ENCODE data around the gene POP5.
"Not testable (repeated sequence)": the region's sequence is repeated elsewhere in the genome, so short reads cannot be mapped to it uniquely, and the experiment has no call there.

The POP5 gene, protein sequence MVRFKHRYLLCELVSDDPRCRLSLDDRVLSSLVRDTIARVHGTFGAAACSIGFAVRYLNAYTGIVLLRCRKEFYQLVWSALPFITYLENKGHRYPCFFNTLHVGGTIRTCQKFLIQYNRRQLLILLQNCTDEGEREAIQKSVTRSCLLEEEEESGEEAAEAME

DNA sequence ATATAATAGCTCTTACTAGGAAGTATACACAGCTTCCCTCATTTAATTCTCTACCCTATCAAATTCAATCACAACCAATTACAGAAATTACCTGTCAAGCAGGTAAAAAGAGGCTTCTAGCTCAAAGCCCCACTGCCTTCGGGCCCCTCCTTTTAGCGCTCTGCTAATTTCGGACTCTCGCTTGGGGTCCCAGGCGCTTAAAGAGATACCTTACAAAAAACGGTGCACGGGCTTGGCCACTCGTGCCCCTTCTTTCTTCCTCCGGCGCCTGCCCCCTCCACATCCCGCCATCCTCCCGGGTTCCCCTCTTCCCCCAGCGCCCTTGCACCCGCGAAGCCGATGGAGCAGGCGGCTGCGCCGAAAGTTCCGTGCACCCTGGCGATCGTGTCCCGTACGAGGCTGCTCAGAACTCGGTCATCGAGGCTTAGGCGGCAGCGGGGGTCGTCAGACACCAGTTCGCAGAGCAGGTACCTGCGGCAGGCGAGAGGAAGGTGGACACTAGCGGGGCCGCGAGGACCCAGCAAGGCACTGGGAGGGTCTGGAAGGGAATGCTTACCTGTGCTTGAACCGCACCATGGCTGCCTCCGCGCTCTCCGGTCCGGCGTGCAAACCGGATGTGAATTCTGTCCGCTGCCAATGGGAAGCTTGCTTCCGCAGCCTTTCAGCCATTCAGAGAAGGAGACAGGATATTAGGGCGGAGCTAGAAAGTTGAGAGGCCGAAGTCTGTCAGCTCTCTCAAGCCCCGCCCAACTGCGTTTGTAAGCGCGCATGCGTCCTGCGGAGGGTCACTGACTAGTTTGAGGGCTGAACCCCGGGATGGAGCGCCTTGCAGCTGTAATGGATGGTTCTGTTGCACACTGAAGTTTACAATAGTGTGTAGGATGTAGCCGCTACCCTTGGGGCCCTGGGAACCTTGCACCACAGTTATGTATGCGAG, at the start of gene POP5:
Gene POP5, minus strand, starts transcription at position 616 of the 937 bp plus-strand sequence. Its CDS starts 40 bp downstream, at position 576.
- TF ChIP-seq, protein P1, sequence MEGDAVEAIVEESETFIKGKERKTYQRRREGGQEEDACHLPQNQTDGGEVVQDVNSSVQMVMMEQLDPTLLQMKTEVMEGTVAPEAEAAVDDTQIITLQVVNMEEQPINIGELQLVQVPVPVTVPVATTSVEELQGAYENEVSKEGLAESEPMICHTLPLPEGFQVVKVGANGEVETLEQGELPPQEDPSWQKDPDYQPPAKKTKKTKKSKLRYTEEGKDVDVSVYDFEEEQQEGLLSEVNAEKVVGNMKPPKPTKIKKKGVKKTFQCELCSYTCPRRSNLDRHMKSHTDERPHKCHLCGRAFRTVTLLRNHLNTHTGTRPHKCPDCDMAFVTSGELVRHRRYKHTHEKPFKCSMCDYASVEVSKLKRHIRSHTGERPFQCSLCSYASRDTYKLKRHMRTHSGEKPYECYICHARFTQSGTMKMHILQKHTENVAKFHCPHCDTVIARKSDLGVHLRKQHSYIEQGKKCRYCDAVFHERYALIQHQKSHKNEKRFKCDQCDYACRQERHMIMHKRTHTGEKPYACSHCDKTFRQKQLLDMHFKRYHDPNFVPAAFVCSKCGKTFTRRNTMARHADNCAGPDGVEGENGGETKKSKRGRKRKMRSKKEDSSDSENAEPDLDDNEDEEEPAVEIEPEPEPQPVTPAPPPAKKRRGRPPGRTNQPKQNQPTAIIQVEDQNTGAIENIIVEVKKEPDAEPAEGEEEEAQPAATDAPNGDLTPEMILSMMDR (IDR thresholded peaks at IDR 0.05; ENCODE audit: insufficient read depth, missing control alignments): no peak
- peak; percentile 60 for DNase-seq (ENCODE audit: insufficient read length, low spot score)
- FAIRE-seq: no peak

DNA sequence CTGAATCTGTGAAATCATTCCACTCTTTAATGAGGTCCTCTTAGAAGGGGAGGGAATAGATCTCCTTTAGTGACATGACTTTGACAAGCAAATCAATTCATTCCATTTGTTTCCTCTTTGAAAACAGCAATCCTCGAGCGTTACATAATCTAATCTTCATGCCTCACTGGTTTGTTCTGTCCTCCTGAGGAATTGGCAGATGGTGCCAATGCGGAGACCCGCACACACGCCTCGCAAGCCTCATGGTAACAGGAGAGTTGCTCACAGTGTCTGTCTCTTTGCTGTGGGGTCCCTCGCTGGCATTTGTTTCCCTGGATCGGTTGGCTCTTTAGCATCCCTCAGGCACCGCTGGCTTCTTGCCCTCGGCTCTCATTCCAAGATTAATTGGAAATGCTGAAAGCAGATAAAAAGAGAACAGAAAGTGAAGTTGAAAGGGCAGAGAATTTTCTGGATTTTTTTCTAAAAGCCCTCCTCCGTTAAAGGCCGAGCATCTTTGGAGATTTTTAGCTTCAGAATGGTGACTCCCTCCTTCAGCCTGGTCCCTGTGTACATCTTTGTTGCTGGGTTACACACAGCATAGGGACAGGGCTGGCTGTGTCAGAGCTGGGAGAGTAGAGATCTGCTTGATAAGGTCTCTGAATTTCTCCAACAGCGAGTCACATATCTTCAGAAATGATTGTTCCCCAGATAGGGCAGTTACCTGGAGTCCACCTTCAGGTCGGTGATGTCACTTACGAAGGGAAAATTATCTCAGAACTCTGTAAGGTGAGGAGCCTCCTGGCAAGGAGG, 49.1 kb upstream of the POP5 start:
- TF ChIP-seq, protein P1 (IDR thresholded peaks at IDR 0.05; ENCODE audit: insufficient read depth, missing control alignments): no peak
- no peak for FAIRE-seq
- no peak for DNase-seq (ENCODE audit: insufficient read length, low spot score)

DNA sequence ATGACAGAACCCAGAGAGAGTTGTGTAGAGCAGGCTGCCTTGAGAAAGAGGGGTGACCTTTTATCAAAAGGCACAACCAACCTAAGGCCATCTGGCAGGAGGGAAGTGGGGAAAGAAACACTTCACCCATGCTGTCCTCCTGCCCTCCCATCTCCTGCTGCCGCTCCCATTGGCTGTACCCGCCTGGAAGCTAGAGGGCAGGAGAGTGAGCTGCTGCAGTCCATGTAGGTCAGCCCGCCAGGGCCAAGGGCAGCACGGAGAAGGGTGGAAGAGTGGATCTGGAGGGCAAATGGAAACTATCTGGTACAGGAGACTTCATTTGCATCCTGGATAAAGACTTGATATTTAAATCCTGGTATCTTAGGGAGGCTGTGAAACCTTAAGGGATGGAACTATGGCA, 47.7 kb upstream of the POP5 start:
- no peak for FAIRE-seq
- no peak for DNase-seq (ENCODE audit: insufficient read length, low spot score)
- TF ChIP-seq, protein P1 (IDR thresholded peaks at IDR 0.05; ENCODE audit: insufficient read depth, missing control alignments): peak; percentile 22

DNA sequence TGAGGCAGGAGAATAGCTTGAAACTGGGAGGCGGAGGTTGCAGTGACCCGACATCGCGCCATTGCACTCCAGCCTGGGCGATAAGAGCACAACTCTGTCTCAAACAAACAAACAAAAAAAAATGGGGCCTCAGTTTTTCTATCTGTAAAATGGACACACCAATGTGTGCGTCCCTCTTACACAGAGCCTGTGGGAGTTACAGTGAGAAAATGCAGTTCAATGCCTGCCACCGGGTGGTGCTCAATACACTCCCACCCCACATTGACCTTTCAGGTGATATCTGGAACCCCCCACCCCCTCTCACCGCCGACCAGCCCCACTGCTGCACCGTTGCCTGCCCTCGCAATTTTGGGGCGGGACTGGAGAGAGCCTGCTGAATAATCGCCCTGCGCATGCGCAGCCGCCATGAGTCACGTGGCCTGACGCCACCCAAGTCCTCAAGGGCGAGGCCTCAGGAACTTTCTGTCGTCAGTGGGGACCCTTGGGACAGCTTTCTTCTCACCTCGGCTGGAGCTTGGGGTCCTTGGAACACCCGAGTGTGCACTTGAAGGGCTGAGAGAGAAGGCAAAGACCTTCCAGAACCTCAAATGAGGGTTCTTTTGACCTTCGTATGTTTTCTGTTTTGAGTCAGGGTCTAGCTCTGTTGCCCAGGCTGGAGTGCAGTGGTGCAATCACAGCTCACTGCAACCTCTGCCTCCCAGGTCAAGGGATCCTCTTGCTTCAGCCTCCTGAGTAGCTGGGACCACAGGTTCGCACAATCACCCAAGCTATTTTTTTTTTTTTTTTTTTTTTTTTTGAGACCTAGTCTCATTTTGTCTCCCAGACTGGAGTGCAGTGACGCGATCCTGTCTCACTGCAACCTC, 44.6 kb upstream of the POP5 start:
- DNase-seq (ENCODE audit: insufficient read length, low spot score) (no peak), FAIRE-seq (no peak)
- TF ChIP-seq, protein P1 (IDR thresholded peaks at IDR 0.05; ENCODE audit: insufficient read depth, missing control alignments): peak; percentile 3

DNA sequence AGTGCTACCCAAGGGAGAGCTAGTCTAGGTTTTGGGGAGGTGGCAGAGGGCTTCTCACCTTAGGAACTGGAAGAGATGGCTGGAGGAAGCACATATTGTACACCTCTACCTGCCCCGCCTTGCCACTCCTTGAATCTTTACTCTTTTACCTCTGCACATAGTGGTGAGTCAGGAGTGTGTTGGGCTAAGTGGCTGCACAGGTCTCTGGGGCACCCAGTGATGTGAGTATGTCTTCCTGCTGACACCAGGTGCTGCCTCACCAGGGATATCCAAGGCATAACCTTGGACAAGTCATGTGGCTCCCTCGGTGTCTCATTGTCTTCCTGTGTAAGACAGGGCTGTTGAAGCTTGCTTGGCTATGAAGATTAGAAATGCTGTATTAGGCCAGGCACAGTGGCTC, 39.4 kb upstream of the POP5 start:
- no peak for FAIRE-seq
- TF ChIP-seq, protein P1 (IDR thresholded peaks at IDR 0.05; ENCODE audit: insufficient read depth, missing control alignments): no peak
- DNase-seq (ENCODE audit: insufficient read length, low spot score): no peak

DNA sequence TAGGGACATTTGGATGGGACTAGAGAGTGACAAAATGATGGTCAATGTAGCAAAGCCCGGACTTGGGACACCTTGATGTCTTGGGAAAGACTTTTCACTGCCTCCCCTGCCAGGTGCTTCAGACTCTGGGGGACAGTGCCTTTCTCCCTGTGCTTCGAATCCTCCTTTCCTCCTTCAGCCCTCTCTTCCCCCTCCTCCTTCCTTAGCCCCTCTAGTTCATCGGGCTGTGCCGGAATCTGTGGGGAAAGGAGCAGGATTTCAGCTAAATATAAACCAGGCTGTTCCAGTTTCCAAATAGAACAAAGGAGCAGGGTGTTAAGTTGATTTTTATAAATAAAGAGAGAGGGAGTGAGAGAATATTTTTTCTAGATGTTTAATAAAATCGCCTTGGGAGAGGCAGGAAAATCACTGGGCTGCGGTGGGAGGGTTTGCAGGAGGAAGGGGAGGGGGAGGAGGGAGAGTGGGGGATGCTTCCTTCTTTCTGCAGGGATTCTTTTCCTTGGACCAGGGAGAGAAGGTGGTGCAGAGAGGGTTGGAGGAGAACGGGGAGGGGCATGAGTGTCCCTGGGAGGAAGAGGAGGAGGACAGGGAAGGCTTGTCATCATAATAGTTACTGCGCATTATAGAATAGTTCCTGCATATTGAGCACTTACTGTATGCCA, 37.9 kb upstream of the POP5 start:
- FAIRE-seq: no peak
- TF ChIP-seq, protein P1 (IDR thresholded peaks at IDR 0.05; ENCODE audit: insufficient read depth, missing control alignments): no peak

DNA sequence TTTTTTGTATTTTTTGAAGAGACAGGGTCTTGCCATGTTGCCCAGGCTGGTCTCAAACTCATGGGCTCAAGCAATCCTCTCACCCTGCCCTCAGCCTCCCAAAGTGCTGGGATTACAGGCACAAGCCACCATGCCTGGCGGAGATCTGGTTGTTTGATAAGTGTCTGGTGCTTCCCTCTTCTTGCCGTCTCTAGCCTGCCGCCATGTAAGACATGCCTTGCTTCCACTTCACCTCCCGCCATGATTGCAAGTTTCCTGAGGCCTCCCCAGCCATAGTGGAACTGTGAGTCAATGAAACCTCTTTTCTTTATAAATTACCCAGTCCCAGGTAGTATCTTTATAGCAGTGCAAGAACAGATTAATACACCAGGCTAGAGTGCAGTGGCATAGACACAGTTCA, 36.6 kb upstream of the POP5 start:
- DNase-seq (ENCODE audit: insufficient read length, low spot score); FAIRE-seq: not testable (repeated sequence)

More for the DNA sequence above, 37.9 kb upstream of the POP5 start:
- DNase-seq (ENCODE audit: insufficient read length, low spot score): no peak

DNA sequence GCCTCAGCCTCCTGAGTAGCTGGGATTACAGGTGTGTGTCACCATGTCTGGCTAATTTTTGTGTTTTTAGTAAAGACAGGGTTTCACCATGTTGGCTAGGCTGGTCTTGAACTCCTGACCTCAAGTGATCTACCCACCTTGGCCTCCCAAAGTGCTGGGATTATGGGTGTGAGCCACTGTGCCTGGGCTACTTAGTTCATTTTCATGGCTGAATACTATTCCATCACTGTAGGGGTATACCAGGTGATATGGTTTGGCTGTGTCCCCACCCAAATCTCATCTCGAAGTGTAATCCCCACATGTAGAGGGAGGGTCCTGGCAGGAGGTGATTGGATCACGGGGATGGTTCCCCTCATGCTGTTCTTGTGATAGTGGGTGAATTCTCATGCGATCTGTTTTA, 36.0 kb upstream of the POP5 start:
- DNase-seq (ENCODE audit: insufficient read length, low spot score); FAIRE-seq: not testable (repeated sequence)

Measured in D721Med (cell line).